GM20431 (cell line): ENCODE measurements around the gene OR5B2.
"Not testable (repeated sequence)": the region's sequence is repeated elsewhere in the genome, so short reads cannot be mapped to it uniquely, and the experiment has no call there.

Experiments
- in situ Hi-C: fragments of 300-500 bp; cut with MseI, MboI; formaldehyde crosslinking; loops from one replicate; pipeline ENCODE4 v1.15.0; 2020; ENCODE audit warnings: low sequenced_read_pairs; ENCODE audit not compliant: unreplicated experiment

Gene OR5B2

GRCh38 chr11:58428021-58428420 lies at the start of gene OR5B2:
OR5B2 (minus strand) TSS chr11:58428121; CDS start chr11:58423261, 4,860 bp downstream.
- in situ Hi-C loops = no loop called here

GRCh38 chr11:58471892-58472291 lies 44.0 kb upstream of the OR5B2 start:
- in situ Hi-C loops = no loop called here

- in situ Hi-C loops = no loop called here
Measured at GRCh38 chr11:58466293-58466692, 38.4 kb upstream of the OR5B2 start.

GRCh38 chr11:58465690-58466089 lies 37.8 kb upstream of the OR5B2 start:
- in situ Hi-C loops = no loop called here

- in situ Hi-C loops = no loop called here
Measured at GRCh38 chr11:58451585-58451984, 23.7 kb upstream of the OR5B2 start.

GRCh38 chr11:58446294-58446693 lies 18.4 kb upstream of the OR5B2 start:
- in situ Hi-C loops = no loop called here

- in situ Hi-C loops = no loop called here
Measured at GRCh38 chr11:58444300-58444699, 16.4 kb upstream of the OR5B2 start.

GRCh38 chr11:58442136-58442535 lies 14.2 kb upstream of the OR5B2 start, which contains the start of gene OR5B12:
OR5B12 (minus strand) TSS chr11:58442236; CDS start chr11:58440151, 2,085 bp downstream.
- in situ Hi-C loops = no loop called here

- in situ Hi-C loops = no loop called here
Measured at GRCh38 chr11:58438486-58438885, 10.6 kb upstream of the OR5B2 start.

GRCh38 chr11:58434217-58434616 lies 6.3 kb upstream of the OR5B2 start:
- in situ Hi-C loops = no loop called here

- in situ Hi-C loops = no loop called here
Measured at GRCh38 chr11:58433638-58434203, 5.8 kb upstream of the OR5B2 start.

GRCh38 chr11:58429273-58429672 lies 1.4 kb upstream of the OR5B2 start:
- in situ Hi-C loops = no loop called here

- in situ Hi-C loops = no loop called here
Measured at GRCh38 chr11:58406774-58407173, 21.1 kb downstream of the OR5B2 start, which contains the start of gene OR5B3. OR5B3 (minus strand) TSS chr11:58406874; CDS start chr11:58403409, 3,465 bp downstream.

- in situ Hi-C loops = not testable (repeated sequence)
Measured at GRCh38 chr11:58399622-58400021, 28.3 kb downstream of the OR5B2 start.

GRCh38 chr11:58395581-58395980 lies 32.3 kb downstream of the OR5B2 start:
- in situ Hi-C loops = no loop called here

- in situ Hi-C loops = no loop called here
Measured at GRCh38 chr11:58394195-58394594, 33.7 kb downstream of the OR5B2 start.

- in situ Hi-C loops = no loop called here
Measured at GRCh38 chr11:58392746-58393145, 35.2 kb downstream of the OR5B2 start.

GRCh38 chr11:58391879-58392278 lies 36.0 kb downstream of the OR5B2 start:
- in situ Hi-C loops = no loop called here

- in situ Hi-C loops = no loop called here
Measured at GRCh38 chr11:58390551-58391063, 37.3 kb downstream of the OR5B2 start.
